SH-SY5Y (cell line): ENCODE results near the gene PIK3R1.

Experiments used
- GATA2 ChIP-seq: IDR thresholded peaks from 2 replicates; pipeline ENCODE4 v1.6.1; 2011; ENCODE audit warnings: mild to moderate bottlenecking, low read depth, low read length
- GATA3 ChIP-seq: IDR thresholded peaks from 2 replicates; pipeline ENCODE4 v1.6.1; 2011; ENCODE audit warnings: low read depth, mild to moderate bottlenecking, low read length, moderate library complexity

The PIK3R1 gene

GRCh38 chr5:68226546-68227073 lies 11.1 kb downstream of the PIK3R1 start:
- TF ChIP-seq GATA3 (no peak), GATA2 (no peak)

- TF ChIP-seq GATA2 (no peak), GATA3 (no peak)
Observed at GRCh38 chr5:68227532-68228160, 12.1 kb downstream of the PIK3R1 start.

DNA sequence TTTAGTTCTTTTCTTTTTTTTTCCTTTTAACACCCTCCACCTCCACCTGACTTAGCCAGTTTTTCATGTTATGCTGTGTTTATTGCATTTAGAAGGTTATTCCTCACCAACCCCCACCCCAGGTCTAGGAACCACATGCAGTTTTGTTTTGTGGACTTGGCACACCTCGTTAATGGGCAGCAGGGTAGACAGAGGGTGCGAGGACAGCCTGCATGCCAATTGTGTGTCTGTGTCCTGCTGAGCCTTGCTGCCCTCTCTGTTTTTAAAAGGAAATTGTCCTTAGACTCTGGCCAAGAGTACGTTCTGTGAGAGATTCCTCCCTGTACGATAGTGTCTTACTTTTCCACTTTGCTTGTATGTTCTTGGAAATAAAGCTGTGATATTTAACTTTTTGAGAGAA lies 13.9 kb downstream of the PIK3R1 start:
- no peak for TF ChIP-seq GATA3
- TF ChIP-seq GATA2: no peak

- no peak for TF ChIP-seq GATA3
- TF ChIP-seq GATA2: no peak
Observed at GRCh38 chr5:68230285-68230684, 14.7 kb downstream of the PIK3R1 start.

DNA sequence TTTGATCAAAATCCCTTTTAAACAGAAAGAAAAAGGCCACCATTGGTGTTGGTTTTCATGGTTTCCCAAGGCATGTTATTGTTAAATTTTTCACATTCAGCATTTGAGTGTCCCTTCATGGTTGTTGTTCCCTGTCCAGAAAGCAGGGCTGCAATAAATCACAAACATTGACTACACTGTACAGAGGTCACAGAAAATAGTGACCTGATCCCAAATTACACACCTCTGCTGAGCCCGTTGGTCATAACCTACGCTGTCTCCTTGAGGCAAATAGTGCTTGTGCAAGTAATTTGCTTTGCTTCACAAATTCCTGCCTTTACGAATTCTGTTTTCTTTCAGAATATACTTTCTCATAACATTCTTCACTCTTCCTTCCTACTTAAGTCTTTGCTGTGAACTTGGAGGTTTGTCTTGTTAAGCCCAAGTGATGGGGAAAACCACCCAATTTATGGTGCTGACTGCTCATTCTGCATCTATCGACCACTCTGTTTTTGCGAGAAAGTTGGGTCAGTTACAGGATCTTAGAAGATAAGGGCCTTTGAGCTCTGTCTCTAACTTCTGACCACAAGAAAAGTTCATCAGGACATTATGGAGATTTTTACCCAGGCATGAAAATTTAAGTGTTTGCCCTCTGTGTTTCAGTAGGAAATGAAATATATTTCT lies 16.0 kb downstream of the PIK3R1 start:
- TF ChIP-seq GATA2: no peak
- TF ChIP-seq GATA3: no peak

DNA sequence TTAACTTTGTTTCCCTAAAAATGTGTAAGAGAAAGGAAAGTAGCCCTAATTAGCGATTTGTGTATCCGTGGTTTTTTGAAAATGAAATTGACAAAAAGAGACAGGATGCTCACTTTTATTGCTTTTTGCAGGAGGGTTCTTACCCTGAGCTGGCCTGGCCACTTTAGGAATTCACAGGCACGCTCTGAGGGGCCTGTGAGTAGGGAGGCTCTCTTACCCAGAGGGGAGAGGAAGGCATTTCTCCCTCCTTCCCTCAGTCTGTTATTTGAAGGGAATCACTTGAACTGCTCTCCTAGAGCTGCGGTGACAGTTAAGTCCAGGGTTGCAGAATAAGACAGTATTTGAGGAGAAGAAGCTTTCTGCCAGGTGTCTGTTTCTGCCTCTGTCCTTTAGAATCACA lies 16.7 kb downstream of the PIK3R1 start:
- no peak for TF ChIP-seq GATA3

- TF ChIP-seq GATA3 (peak; percentile 40; the same call in 1 of the 2 replicates), GATA2 (peak; percentile 42; the same call in 1 of the 2 replicates)
Observed at GRCh38 chr5:68233075-68233474, 17.5 kb downstream of the PIK3R1 start.

DNA sequence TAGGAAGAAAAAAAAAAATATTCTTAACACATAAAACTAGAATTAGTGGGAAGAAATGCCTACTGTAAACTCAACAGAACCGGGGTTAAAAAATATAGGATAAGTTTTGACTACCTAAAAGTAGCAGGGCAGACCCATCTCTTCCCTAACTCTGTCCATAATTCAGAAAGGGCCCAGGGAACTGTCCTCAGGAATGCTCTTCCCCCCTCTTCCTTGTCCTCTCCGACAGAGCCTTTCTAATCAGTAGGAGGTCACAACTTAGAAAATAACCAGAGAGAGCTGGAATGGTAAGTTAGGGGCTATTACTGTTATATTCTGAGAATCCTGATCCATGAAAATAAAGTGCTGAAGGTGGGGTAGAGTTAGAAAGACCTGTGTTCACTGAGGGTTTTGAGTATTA lies 22.2 kb downstream of the PIK3R1 start:
- TF ChIP-seq GATA2 (no peak), GATA3 (no peak)

DNA sequence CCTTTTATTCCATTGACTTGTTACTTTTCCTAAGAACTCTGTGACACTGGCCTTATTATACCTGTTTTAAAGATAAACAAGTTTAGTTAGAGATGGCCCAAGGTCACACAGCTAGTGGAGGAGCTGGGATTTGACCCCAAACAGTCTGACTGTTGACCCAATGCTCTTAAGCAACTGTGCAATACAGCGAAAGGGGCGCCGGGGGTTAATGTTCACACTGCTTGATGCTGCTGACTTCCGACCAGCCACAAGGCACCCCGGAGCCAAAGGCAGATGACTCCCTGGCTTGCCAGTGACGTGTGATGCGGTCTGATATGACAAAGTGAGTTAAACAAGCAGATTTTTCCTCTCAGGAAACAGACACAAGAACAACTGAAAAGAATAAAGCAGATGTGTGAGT lies 23.9 kb downstream of the PIK3R1 start:
- no peak; the same call in 1 of the 2 replicates for TF ChIP-seq GATA3
- TF ChIP-seq GATA2: no peak

- TF ChIP-seq GATA3: no peak
- TF ChIP-seq GATA2: no peak
Observed at GRCh38 chr5:68240202-68240601, 24.6 kb downstream of the PIK3R1 start.

DNA sequence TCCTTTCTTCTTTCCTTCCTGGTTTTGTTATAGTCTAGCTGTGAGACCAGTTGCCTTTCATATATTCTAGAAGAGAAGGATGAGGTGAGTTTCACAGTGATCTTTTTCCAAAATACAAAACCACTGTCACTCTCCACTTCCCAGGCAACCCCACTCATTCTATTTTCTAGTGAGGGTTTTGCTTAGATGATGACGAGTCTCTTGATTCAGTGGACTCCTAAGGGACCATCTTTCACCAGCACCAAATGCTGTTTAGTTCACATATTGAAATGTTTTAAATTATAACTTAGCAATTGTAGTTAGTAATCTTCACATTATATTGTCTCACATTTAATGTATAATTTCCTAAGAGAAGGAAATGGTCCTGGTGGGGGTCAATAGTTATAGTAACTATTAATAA lies 25.2 kb downstream of the PIK3R1 start:
- no peak for TF ChIP-seq GATA3
- no peak for TF ChIP-seq GATA2

DNA sequence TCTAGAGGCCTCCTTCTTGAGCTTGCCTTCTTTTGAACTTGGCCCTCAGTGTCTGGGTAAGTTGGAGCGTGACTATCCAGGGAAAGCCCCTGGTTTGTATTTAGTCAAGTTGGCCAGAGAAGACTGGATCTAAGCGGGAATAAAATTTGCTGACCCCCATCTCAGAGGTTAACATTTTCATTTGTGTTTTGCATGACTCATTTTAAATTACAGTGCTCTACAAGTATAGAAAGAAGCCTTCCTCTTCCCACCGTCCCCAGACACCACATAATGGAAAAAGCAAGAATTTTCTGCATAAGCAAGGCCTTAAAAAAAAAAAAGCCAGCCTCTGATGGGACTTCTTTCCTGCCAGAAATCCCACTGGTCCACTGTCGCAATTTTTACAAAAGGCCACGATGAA lies 27.2 kb downstream of the PIK3R1 start:
- TF ChIP-seq GATA2 (no peak), GATA3 (no peak)

DNA sequence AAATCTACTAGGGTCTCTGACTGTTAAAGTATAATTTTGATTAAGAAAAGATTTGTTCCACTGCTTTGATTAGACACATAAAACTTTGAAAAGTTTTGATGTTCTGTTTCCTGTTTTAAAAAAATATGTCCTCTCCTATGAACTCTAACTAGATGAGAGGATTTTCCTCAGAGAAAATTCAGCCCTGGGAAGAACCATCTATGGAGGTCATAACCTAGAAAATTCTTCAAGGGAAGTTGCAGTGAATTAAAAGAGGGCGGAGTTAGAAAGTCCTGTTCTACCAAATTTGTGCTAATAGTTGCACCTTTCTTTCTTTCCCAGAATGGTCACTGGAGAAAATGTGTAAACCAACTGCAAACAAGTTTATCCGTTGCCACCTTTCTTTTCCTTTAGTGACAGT lies 27.7 kb downstream of the PIK3R1 start:
- TF ChIP-seq GATA2 (no peak), GATA3 (no peak)

- TF ChIP-seq GATA2 (no peak), GATA3 (no peak)
Observed at GRCh38 chr5:68243681-68244080, 28.1 kb downstream of the PIK3R1 start.

DNA sequence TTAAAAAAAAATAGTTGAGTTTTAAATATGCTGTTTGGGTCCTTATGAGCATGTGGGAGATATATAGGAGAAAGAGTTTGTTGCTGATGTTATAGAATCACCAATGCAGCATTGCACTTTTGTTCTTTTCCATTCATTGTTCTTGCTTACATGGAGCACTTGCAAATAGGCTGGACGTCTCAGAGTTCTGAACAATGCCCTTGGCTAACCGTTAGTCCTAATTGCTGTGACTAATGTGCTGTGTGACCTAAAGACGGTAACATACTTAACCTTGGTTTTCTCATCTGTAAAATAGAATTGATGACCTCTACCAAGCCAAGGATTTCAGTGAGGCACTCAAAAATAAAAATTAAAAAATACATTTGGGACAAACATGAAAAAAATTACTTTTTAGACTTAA lies 29.8 kb downstream of the PIK3R1 start:
- TF ChIP-seq GATA3 (no peak), GATA2 (no peak)
